Hepatocyte (in vitro differentiated cells): Measurements from ENCODE around the gene PGC.

ENCODE experiments used
- EZH2phosphoT487 ChIP-seq: fragments of 200-600 bp; sonication (generic); IDR thresholded peaks from one replicate; pipeline ENCODE4 v1.6.1; 2018; ENCODE audit warnings: antibody characterized with exemption, mild to moderate bottlenecking, low read depth, moderate library complexity; ENCODE audit not compliant: unreplicated experiment, severe bottlenecking
- TF ChIP-seq, protein P1 (sequence below): fragments of 200-600 bp; sonication (generic); IDR thresholded peaks from 2 replicates; pipeline ENCODE4 v1.5.1; 2016; ENCODE audit warnings: antibody characterized with exemption, mild to moderate bottlenecking; ENCODE audit not compliant: poor library complexity

DNA sequence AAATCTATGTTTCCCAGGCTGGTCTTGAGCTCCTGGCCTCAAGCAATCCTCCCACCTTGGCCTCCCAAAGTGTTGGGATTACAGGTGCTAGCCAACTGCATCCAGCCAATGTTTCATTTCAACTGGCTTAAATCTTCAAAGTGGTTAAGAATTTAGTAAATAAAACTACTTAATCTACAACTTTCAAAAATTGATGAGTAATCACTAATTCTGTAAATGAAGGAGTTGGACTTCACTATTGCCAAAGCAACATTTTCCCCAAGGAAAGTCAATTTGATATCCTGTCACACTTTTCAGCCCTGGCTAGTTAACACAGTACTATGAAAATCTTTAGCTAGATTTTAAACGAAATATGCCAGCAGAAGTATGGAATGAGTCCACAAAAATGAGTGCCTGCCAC lies 44.1 kb upstream of the PGC start:
- TF ChIP-seq, protein P1, sequence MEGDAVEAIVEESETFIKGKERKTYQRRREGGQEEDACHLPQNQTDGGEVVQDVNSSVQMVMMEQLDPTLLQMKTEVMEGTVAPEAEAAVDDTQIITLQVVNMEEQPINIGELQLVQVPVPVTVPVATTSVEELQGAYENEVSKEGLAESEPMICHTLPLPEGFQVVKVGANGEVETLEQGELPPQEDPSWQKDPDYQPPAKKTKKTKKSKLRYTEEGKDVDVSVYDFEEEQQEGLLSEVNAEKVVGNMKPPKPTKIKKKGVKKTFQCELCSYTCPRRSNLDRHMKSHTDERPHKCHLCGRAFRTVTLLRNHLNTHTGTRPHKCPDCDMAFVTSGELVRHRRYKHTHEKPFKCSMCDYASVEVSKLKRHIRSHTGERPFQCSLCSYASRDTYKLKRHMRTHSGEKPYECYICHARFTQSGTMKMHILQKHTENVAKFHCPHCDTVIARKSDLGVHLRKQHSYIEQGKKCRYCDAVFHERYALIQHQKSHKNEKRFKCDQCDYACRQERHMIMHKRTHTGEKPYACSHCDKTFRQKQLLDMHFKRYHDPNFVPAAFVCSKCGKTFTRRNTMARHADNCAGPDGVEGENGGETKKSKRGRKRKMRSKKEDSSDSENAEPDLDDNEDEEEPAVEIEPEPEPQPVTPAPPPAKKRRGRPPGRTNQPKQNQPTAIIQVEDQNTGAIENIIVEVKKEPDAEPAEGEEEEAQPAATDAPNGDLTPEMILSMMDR, result no peak
- no peak for TF ChIP-seq EZH2phosphoT487
